GM21526 (cell line): ENCODE results near the gene AMY2A.
"Not testable (repeated sequence)": the region's sequence is repeated elsewhere in the genome, so short reads cannot be mapped to it uniquely, and the experiment has no call there.

ENCODE experiments used
- ATAC-seq: cut with Tn5 transposase; IDR thresholded peaks from one replicate; pipeline ENCODE4 v1.9.1; 2021; ENCODE audit warnings: moderate library complexity; ENCODE audit not compliant: unreplicated experiment, low FRiP score

AMY2A gene

DNA sequence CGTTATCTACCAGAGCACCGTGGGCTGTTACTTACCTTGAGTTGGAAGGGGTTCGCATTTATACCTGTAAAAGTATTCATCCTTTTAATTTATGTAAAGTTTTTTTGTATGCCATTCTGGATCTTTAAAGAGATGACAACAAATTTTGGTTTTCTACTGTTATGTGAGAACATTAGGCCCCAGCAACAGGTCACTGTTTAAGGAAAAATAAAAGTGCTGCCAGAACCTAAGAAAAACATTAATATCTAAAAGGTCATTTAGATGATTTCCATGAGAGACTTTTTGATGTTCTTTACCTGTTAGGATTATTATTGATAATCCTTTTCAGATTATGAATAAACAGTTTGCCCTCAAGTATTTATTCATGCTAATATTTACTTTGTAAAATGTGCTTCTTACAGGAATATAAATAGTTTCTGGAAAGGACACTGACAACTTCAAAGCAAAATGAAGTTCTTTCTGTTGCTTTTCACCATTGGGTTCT lies at the start of gene AMY2A:
TSS of gene AMY2A (plus strand) at position 434 of the 484 bp plus-strand sequence. CDS start at position 448, 14 bp downstream.
- not testable (repeated sequence) for ATAC-seq

DNA sequence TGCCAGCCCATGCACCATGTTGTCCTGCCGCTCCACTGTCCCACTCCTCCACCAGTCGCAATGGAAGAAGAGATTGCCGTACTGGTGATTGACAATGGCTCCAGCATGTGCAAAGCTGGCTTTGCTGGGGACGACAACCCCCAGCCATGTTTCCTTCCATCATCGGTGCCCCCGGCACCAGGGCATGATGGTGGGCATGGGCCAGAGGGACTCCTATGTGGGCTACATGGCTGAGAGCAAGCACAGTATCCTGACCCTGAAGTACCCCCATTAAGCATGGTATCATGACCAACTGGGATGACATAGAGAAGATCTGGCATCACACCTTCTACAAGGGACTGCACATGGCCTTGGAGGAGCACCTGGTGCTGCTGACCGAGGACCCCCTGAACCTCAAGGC lies 47.7 kb upstream of the AMY2A start:
- ATAC-seq: no peak

DNA sequence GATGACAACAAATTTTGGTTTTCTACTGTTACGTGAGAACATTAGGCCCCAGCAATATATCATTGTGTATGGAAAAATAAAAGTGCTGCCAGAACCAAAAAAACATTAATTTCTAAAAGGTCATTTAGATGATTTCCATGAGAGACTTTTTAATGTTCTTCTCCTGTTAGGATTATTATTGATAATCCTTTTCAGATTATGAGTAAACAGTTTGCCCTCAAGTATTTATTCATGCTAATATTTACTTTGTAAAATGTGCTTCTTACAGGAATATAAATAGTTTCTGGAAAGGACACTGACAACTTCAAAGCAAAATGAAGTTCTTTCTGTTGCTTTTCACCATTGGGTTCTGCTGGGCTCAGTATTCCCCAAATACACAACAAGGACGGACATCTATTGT lies 45.9 kb upstream of the AMY2A start, which contains the start of gene AMY2B:
TSS of gene AMY2B (plus strand) at position 301 of the 400 bp plus-strand sequence. CDS start at position 315, 14 bp downstream.
- ATAC-seq: not testable (repeated sequence)

DNA sequence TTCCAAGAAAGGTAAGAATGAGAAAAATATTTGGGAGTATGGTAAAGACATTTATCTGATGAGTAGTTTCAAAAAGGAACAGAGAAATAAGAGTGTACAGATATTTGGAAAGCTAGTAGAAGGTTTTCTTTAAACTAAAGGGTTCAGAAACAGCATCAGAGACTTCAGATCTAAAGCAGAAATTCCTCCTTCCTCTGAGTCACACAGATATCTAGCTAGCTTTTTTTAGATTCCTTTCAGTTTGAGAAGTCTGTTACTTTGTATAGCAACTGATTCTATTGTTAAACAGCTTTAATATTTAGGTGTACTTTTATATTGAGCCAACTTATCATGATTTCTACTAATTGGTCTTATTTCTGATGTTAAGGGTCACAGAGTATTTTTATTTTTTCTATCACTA lies 41.2 kb upstream of the AMY2A start:
- no peak for ATAC-seq

DNA sequence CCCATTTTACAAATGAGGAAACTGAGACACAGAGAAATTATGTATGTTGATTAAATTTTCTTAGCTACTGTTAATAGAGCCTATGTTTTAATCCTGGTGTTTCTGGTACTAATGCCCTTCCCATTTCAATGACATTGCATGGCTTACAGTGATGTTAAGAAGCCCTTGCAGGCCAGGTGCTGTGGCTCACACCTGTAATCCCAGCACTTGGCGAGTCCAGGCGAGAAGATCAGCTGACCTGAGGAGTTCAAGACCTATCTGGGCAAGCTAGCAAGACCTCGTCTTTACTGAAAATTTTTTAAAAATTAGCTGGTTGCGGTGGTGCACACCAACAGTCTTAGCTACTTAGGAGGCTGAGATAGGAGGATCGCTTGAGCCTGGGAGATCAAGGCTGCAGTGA lies 40.4 kb upstream of the AMY2A start:
- ATAC-seq: not testable (repeated sequence)

DNA sequence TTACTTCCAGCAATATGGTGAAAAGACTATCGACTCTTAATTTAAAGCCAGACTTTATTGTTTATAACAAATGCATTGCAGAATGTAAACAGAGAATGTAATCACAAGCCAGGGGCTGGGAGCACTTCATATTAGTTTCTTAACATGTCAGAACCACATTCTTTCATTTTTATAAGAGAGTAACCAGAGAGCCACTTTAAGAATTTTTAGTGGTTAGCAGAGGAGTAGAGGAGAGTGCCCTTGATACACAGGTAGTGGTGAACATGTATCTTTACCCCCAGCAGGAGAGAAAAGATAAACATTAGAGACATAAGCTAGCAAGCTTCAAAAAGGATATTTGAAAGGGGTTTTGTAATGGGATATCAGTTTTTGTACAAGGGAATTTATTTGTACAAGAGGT lies 34.8 kb upstream of the AMY2A start:
- no peak for ATAC-seq

DNA sequence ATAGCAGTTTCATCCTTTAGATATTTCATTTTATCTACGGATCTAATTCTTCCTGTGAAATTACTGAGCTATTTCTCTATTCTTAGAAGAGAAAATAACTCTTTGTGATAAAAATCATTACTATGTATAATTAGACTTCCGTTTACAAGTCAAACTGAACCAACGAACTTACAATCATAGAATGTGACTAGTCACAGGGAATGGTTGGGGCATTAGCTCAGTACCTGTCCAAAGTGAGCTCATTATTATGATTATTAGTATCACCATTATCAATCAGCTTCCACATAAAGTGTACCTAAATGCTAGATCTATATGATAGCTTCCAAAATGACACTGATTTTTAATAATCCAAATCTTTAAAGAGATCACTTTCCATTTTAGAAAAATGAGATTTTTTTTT lies 33.3 kb upstream of the AMY2A start:
- ATAC-seq: no peak

DNA sequence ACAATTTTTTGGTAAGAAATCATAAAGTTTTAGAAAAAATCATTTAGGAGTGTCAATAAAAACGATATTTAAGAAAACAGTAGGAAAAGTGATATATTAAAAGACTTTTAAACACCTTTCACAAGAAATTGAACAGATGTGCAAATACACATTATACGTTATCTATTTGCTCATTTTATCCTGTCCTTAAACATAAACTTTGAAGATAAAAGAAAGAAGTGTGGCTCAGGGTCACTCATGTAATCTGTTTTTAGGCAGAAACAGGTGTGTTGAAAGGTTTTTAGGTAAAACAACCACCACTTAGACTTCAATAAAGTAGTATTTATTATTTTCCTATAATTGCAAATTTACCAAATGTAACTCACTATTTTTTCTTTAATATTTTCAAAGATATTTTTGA lies 32.7 kb upstream of the AMY2A start:
- ATAC-seq: no peak

DNA sequence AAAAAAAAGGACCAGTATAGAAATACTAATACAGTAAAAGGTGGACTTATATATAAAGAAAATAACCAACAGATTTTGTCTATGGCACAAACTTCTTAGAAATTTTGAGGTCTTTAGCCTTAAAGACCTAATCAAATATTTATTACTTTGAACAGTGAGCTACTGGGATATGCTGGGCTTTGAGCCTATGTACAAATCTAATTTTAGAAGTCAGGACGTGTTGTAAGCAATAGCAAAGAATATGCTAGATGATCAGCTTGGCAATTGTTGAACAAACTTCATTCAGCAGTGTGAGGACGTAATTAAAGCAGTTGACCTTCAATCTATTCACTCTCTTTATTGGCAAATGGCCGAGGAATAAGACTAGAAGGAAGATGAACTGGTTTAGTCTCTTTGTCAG lies 14.5 kb upstream of the AMY2A start:
- ATAC-seq: not testable (repeated sequence)

DNA sequence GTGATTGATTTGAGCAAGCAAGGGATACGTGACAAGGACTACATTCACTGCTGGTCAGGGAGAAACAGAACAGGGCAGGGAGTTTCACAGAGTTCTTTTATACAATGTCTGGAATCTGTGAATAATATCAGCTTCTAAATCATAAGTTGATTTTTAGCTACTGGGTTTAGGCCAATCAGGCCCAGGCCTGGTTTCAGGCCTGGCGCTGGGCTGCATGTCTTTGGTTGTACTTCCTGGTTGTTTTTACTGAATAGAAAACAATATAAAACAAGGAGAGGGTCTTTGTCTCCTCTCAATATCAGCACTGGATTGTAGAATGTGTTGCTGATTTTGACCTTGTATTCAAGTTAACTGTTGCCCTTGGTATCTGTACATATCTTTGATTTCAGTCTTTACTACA lies 865 bp upstream of the AMY2A start:
- no peak for ATAC-seq

DNA sequence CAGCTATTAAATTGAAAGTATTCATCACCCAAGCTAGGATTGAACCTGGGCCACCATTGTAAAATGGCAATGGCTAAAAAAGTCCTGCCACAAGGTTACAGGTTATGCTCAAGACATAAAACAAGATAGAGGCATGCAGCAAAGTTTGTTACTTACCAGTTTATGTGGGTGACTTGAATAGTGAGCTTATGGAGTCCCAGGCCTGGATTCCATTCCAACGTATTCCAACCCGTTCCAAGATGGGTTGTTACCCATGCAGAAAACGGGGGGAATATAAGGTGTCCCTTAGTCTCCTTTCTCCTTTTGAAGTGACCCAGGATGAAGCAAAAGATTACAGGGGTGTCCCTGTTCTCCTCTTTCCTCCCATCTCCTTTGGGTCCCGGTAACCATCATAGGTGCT lies 10.2 kb downstream of the AMY2A start:
- not testable (repeated sequence) for ATAC-seq

DNA sequence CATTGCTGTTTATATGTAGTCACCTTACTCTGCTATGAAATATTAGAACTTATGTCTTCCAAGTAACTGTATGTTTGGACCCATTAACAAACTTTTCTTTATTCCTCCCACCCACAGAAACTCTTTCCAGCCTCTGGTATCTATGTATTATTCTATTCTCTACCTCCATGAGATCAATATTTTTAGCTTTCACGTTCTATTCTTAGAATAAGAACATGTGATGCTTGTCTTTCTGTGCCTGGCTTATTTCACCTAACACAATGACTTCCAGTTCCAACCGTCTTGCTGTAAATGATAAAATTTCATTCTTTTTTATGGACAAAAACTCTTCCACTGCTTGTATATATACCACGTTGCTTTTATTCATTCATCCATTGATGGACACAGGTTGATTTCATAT lies 24.0 kb downstream of the AMY2A start:
- ATAC-seq: not testable (repeated sequence)

DNA sequence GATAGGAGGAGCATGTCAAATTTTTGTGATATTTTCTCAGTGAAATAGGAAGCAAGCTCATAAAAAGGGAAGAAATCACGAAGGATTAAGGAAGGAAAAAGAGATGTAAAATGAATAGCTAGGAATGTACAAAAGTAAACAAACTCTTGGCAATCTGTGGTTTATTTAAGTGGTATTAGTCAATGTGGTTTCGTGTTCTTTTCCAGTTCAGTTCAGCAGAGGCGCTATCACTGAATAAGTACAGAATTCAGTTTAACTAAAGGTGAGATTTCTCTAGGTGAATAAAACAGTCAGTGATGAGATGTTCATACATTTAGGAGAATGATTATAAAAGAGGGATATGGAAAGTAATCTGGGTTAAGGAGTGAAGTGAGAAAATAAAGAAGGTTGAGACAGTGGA lies 26.7 kb downstream of the AMY2A start:
- not testable (repeated sequence) for ATAC-seq

DNA sequence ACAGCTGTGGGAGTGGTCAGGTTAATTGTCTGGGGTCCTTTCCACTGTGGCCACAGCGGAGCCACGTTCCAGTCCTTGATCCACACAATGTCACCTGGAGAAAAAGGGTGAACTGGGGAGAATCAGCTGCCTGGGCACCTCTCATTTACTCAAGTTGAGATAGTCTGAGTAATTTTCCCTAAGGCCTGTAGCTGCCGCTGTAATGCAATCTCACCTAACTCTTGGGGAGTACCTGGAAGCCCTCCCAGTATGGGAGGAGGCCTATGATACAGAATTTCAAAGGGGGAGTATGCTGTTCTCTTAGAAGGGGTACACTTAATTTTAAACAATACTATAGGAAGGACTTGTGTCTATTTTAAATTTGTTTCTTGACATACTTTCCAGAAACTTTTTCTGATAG lies 33.1 kb downstream of the AMY2A start:
- ATAC-seq: not testable (repeated sequence)

DNA sequence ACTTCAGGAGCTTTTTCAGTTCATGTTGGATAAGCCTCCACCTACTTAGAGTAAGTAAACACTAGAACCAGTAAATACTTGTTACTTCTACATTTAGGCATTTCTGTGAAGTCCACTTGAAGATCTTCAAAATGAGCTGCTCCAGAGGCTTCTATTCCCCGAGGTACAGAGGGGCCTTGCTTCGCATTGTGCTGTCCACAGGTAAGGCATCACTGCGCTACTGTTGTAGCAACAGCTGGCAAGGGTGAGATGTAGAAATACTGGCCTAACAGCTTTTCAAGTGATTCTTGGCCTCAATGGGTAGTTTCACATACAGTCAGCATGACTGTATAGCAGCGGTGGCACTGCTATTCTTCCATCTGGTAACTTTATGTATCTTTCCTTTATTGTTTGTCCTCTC lies 33.7 kb downstream of the AMY2A start:
- ATAC-seq: not testable (repeated sequence)

DNA sequence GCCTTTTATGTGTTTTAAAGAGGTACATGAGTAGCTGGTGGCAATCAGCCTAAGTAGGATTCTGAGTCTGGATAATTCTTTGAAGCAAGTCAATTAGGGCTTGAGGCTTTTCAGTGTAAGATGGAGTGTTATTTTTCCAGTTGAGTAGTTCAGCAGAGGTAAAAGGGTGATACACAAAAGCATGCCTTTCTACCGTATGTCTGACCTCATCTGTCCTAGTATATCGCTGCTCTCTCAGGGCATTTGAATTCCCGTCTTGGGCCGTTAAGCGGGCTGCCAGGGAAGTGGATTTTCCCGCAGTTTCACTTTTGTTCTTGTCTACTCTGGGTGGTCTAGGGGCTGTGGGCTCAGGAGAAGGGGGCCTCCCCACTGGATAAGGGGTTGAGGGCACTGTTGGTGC lies 36.9 kb downstream of the AMY2A start:
- not testable (repeated sequence) for ATAC-seq

DNA sequence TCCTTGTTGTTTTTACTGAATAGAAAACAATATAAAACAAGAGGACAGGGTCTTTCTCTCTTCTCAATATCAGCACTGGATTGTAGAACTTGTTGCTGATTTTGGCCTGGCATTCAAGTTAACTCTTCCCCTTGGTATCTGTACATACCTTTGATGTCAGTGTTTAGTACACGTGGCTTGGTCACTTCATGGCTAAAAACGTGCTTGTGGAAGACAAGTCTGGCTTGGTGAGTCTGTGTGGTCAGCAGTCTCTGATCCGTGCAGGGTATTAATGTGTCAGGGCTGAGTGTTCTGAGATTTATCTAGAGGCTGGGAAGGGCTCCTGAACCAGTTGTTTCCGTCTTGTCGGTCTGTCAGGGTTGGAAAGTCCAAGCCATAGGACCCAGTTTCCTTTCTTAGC lies 38.2 kb downstream of the AMY2A start, which contains the start of gene AMY1A:
TSS of gene AMY1A (plus strand) at position 301 of the 400 bp plus-strand sequence. CDS start 571 bp downstream, outside the sequence.
- not testable (repeated sequence) for ATAC-seq
